GM10266 (cell line): ENCODE results near the gene NDUFAF2.

Source experiments
- DNase-seq: peaks from one replicate; pipeline ENCODE4 v3.0.0; 2012; ENCODE audit errors: extremely low spot score
- CTCF ChIP-seq: IDR thresholded peaks from 2 replicates; pipeline ENCODE4 v1.5.1; 2012; ENCODE audit warnings: mild to moderate bottlenecking, low read depth; ENCODE audit not compliant: control insufficient read depth, insufficient read depth; ENCODE audit errors: missing control alignments

Gene NDUFAF2

GRCh38 chr5:61044545-61044944, 99.5 kb downstream of the NDUFAF2 start:
- TF ChIP-seq CTCF: no peak
- DNase-seq: no peak

- DNase-seq: no peak
- no peak for TF ChIP-seq CTCF
Observed at GRCh38 chr5:61047346-61047745, 102.3 kb downstream of the NDUFAF2 start.

GRCh38 chr5:61048534-61048933, 103.5 kb downstream of the NDUFAF2 start:
- DNase-seq: no peak
- no peak for TF ChIP-seq CTCF

- TF ChIP-seq CTCF: no peak
- DNase-seq: no peak
Observed at GRCh38 chr5:61050292-61050691, 105.3 kb downstream of the NDUFAF2 start.

- no peak for TF ChIP-seq CTCF
- no peak for DNase-seq
Observed at GRCh38 chr5:61051267-61051666, 106.3 kb downstream of the NDUFAF2 start.

- no peak for DNase-seq
- TF ChIP-seq CTCF: no peak
Observed at GRCh38 chr5:61052882-61053281, 107.9 kb downstream of the NDUFAF2 start.

- no peak for DNase-seq
- no peak for TF ChIP-seq CTCF
Observed at GRCh38 chr5:61053937-61054336, 108.9 kb downstream of the NDUFAF2 start.
